Right hindlimb (tissue), 1 donor: ENCODE data around the gene SPG21.

Source experiments
- DNase-seq: peaks from one replicate; pipeline ENCODE4 v3.0.0-alpha.2; 2018

The SPG21 gene

DNA sequence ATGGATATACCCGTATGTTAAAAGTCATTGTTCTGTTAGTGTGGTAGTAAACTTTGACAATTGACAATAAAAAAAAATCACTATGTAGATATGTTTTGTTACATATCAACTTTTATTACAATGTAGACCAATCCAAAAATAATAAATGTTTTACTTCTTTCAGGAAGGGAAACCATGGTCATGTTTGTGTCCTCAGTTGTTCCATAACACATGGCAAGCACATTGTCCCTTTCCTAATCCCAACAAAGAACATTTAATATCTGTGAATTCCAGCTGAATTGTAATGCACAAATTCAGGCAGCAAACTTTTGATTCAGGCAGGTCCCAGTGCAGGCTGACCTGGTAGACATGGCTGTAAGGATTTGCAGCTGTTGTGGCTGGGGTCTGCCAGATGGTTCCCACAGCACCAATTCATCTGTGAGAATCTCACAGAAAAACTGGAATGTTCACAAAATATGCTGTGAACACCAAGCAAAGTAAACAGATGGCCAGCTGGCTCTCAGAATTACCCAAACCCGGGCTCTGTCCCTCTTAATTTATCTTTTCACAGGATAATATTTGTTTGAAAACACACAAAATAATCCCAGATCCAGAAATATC is 1.9 kb upstream of the SPG21 start:
- peak; percentile 89 for DNase-seq

DNA sequence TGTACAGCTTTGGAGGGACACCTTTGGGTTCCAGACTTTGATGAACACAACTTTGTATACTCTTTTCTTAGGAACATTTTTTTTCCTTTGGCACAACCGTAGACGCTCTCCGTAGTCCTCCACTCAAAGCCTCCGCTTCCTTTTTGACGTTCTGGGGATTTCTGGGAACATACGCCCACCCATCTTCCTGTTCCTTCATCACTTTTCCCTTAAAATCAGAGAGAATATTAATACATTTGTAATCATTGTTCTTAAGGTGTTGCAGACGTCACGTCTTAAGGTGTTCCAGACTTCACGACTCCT is 405 bp upstream of the SPG21 start:
- no peak for DNase-seq

DNA sequence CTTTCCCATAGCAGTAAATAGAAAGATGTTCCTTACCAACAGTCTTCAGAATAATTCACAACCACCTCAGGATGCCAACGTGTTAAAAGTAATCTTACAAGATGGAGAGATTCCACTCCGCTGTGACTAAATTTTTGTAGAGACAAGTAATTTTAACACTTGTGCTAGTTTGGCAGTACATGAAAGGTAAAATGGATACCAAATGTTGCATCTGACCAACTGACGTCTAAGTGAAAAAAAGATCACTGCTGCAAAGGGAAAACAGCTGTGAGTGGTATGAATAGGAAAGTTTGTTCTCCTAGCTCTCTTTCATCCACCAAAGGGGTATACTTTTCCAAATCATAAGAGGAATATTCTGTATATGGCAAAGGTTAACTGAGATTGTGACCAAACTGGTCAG is 2.6 kb downstream of the SPG21 start:
- DNase-seq: no peak

DNA sequence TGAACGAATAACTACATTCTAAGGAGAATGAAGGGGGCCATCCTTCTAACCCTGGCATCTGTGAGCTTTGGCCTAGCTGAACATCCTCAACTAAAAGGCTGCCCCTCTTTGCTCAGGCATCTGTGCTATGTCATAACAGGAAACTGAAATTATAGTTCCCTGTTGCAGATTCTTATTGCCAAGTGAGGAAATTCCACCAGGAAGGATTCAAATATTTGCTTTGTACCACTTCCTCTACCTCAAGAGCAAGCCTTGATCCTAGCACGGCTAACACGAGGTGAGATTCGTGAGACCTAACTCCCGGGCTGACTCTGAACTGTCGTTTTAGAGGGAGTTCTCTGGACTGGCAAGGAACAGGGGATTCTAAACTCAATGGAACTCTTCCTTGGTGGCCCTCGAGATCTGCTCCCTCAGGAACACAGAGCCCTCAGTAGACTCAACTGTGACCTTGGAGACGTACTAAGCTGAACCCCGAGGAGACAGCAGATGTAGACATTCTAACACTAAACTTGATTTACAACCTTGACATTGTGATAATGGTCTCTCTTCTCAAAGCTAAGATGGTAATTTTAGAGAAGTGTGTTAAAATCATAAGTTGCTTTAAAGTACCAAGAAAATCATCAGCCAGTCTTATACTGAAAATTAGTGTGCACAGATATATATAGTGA is 4.2 kb downstream of the SPG21 start:
- no peak for DNase-seq

DNA sequence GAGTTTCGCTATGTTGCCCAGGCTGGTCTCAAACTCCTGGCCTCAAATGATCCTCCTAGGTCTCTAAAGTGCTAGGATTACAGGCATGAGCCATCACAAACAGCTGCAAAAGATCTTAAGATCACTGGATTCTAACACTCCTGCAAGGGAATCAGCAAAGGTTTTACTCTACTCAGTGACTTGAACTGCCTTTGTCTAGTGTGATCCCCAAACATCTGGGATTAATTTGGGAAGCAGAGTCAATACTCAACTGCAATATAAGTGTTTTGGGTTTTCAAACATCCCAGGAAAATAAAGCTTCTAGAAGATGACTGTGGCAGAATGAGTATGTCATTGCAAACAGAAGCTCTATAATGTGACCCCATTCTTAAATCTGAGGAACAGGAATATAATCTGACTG is 7.2 kb downstream of the SPG21 start:
- no peak for DNase-seq

DNA sequence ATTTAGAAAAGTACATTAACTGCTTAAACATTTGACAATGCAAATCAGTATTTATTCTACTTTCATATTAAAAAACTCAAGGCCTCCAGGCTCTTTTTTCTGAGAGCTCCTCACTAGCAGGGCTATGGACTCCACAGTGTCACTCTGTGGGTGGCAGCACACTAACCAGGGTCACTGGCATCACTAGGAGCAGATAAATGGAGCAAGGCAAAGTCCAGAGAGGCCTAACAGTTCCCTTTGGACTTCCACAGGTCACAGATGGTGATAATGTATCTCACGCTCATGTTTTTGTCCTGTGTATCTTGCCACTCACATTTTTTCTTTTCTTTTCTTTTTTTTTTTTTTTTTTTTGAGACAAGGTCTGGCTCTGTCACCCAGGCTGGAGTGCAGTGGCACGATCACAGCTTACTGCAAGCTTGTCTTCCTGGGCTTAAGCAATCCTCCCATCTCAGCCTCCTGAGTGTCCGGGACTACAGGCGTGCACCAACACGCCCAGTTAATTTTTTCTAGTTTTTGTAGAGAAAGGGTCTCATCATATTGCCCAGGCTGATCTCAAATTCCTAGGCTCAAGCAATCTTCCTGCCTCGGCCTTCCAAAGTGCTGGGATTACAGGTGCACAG is 7.8 kb downstream of the SPG21 start:
- no peak for DNase-seq

DNA sequence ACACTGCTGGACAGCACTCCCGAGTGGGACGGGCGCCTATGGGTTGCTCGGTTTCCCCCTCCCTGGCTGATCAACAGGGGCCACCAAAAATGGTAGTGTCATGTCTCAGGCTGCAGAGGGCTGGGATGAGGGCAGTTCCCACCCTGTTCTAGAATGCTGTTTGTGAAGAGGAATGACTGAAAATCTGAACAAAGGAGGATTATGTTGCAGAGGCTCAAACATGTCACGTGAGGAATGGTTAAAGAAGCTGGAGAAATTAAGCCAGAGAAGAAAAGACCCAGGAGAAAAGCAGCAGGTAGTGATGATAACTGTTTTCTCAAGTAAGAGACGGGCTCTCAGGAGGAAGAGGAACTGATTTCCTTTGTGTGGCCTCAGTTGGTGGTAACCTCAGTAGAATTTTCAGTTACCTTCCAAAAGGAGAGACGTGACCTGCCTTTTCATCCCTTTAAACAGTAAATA is 10.4 kb downstream of the SPG21 start:
- DNase-seq: no peak

DNA sequence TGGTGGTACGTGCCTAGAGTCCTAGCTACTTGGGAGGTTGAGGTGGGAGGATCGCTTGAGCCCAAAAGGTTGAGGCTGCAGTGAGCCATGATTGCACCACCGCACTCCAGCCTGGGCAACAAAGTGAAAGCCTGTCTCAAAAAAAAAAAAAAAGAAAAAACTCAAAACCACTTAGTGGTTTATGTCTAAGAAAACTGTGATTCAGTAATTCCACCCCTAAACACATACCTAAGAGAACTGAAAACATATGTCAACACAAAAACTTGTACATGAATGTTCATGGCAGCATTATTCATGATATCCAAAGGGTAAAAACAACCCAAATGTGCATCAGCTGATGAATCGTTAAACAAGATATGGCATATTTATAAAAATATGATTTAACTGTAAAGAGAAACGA is 14.3 kb downstream of the SPG21 start:
- DNase-seq: no peak

DNA sequence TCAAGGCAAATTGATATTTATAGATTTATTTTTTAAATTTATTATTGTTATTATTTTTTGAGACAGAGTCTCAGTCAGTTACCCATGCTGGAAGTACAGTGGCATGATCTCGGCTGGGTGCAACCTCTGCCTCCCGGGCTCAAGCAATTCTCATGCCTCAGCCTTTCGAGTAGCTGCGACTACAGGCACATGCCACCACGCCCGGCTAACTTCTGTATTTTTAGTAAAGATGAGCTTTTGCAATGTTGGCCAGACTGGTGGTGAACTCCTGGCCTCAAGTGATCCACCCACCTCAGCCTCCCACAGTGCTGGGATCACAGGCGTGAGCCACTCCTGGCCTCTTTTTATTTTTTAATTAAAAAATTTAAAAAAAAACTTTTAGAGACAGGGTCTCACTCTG is 19.0 kb downstream of the SPG21 start:
- no peak for DNase-seq

DNA sequence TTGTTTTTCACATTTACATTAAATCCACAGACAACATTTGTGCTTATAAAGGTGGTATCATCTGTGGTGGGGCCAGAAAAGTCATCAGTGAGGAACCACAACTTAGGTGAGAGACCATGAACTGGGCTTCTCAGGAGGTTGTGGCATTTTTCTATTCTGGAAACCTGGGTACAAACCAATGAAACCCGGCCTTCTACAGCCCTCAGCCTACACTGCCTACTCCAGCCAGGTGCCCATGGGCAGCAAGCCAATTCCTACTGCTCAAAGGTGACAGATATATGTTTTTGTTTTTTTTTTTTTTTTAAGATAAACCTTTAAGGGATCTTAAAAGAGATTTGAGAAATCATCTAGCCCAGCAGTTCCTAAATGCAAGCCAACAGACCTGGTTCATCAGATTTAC is 20.3 kb downstream of the SPG21 start:
- DNase-seq: no peak

DNA sequence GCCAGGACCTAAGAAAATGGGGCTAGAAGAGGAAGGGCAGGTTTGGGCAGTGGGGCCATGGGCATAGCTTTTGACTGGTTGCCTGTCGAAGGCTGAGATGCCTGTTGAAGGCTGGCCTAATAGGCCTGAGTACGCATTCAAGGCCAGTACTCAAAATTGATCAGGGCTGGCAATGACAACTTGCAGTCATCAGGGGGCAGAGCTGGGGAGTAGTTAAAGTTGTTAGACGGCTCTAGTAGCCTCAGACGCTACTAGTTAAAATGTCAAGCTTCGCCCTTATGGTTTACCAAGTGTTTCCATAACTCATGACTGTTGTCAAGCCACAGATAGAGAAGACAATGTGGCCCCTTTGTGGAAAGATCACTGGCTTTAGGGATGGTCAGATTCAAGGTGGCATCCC is 28.7 kb downstream of the SPG21 start:
- no peak for DNase-seq

DNA sequence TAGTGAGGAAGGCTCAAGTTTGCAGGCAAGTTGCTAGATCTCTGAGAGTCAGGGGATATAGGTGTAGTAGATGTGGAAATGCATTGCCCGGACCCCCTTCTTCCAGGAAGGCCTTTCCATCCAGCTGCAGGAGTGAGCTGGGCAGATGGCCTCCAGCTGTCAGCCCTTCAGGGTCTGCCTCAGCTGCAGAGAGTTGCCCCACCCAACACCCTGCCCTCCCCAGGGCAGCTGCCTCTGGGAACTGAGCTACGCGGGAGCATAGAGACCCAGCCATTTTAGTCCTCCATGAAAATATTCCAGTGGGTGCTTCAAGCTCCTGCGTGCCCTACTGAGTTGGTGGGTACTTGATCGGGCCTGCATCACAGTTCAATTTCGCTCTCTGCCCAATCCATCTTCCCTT is 29.6 kb downstream of the SPG21 start:
- DNase-seq: no peak

DNA sequence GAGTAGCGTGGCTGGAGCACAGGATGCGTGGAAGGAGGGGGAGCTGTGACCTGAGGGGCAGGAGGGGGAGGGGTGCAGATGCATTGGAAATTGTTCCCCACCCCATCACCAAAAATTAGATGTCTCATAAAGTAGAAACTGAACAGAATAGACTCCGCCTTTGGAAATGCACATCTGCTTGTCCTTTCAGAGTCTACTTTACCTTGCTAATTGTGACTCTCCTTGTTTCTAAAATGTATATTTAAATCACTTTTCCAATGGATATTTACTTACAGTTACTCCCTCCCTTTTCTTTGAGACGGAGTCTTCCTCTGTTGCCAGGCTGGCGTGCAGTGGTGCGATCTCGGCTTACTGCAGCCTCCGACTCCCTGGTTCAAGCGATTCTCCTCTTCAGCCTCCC is 30.6 kb downstream of the SPG21 start:
- DNase-seq: no peak

DNA sequence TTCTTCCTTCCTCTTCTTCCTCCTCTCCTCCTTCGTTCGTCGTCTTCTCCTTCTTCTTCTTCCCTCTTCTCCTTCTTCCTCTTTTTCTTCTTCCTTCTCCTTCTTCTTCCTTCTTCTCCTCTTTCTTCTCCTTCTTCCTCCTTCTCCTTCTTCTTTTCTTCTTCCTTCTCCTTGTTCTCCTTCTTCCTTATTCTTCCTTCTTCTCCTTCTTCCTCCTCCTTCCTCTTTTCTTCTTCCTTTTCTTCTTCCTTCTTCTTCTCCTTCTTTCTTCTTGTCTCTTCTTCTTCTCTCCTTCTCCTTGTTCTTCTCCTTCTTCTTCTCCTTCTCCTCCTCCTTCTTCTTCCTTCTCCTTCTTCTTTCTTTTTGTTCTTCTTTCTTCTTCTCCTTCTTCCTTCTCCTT is 35.3 kb downstream of the SPG21 start:
- DNase-seq: no peak

DNA sequence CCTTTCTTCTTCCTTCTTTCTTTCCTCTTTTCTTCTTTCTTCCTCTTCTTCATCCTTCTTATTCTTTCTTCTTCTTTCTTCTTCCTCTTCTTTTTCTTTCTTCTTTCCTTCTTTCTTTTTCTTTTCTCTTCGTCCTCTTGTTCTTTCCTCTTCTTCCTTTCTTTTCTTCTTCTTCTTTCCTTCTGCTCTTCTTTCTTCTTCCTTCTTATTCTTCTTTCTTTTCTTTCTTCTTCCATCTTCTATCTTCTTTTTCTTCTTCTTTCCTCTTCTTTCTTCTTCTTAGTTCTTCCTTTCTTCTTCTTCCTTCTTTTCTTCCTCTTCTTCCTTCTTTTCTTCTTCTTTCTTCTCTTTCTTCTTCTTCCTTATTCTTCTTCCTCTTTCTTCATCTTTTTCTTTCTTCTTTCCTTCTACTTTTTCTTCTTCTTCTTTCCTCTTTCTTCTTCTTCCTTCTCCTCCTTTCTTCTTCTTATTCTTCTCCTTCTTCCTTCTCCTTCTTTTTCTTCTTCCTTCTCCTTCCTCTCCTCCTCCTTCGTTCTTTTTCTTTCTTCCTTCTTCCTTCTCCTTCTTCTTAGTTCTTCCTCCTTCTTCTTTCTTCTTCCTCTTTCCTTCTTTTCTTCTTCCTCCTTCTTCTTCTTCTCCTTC is 37.8 kb downstream of the SPG21 start:
- DNase-seq: no peak

DNA sequence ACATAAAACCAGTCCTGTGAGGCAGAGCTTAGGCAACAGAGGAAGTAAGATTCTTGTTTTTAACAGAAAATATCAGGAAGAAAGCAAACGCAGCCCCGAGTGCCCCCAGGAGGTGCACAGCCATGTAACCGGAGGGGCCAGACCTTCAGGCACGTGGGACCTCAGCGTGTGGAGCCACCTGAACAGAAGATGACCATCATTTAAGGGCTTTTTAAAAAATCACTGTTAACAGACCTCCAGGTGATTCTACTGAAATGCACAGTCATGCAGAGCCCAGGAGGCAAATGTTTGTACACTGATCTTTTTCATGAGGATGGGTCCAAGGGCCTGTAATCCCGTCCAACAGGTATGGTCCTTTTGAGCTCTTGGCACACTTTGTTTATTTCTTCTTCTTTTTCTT is 38.8 kb downstream of the SPG21 start:
- no peak for DNase-seq

DNA sequence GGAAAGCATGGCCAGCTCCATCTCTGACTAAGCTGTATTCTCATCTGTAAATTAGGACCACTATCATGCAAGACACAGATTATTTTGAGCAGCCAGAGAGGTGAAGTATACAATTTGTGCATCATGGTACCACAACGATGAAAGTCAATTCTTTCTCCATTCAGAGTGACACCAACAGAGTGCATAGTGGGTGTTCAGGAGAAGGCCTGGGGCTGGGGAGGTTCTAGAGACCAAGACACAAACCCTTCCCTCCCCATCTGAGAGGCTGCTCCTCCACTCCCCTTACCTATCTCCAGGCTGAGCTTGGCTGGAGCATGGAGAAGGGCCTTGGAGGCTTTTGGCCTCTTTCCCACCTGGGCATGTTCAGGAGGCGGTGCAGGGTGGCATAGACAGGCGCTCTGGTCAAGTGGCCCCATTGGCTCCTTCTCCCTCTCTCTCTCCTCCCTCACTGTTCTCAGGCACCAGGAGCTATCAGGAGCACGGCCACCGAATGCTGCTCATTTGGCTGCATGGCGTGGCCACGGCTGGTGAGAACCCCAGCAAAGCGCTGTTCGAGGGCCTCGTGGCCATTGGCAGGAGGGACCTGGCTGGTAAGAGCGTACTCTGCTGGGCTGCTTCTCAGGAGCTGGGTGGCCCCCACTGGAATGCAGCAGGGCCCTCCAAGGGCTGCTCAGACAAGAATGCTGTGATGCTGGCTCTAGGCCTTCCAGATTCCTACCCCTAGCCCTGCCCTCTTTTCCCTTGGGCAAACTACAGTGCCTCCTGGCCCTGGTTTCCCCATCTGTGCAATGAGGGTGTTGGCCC is 40.1 kb downstream of the SPG21 start:
- no peak for DNase-seq

DNA sequence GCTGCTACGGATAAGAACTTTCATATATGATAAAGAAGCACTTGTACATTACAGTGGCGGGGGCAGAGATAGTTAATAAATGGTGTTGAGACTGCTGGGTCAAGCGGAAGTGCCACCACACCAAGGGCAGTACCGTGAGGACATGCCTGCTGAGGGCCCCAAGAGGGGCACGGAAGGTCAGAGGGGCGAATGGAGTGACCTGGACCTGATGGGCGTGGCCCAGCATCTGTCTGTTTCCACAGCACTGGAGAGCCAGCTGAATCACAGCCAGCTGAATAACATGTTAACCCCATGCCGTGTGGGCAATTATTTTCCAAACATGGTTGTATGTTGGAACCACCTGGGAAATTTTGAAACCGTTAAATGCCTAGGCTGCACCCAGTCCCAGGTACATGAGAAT is 40.8 kb downstream of the SPG21 start:
- DNase-seq: no peak

DNA sequence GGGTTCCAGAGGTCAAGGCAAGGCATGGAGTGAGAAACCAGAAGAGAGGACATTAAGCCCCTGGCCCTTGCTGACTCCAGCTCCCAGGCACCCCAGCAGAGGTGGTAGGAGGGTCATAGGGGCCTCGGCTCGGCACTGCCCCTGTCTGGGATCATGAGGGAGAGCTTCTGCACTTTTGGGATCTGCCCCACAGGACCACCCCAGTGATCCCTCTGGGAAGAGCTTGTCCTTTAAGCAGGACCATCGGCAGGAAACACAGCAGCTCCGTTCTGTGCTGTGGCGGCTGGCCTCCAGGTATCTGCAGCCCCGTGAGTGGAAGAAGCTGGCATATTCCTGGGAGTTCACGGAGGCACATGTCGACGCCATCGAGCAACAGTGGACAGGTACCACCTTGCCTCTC is 42.5 kb downstream of the SPG21 start:
- no peak for DNase-seq

DNA sequence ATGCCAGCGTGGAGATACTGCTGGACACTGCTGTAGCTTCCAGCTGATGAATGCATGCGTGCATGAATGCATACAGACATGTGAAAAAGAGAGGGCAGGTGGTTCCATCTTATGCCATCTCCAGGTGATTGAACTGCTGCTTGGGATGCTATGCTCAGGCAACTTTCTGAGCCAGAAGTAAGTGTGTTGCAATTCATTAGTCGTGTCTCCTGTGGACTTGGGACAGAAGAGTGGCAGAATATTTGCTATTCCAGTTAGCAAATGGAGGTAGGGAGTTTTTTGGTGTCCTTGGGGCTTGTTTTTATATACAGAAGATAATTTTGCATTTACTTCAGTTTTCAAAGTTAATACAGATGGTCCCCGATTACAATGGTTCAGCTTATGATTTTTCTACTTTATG is 44.8 kb downstream of the SPG21 start:
- no peak for DNase-seq

DNA sequence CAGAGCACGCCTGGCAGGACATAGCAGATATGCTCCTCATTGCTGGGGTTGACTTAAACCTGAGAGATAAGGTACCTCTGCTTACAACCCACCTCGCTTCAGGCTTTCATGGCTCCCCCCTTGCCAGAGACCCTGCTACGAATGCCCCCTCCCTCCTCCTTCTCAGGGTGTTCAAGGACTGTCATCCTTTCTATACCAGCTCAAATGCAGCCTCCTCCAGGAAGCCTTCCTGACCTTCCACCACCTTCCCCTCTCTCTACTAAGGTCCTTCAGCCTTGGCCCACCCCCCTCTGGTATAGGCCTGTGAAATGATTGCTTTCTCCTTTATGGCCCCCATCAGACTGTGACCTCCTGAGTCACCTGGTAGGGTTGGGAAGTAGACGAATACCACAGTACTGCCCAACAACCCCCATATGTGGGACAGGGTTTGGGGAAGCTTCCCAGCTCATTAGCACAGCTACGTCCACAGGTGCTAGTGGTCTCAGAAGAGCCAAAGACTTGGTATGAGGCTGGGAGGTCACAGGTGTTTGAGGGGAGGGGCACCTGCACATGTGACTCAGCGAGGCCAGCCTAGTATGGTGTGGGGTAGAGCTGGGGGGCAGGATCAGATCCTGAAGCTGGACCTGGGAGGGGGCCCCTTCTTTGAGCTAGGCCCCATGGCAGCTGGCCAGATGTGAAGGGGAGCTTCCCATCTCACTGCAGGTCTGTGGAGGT is 46.0 kb downstream of the SPG21 start:
- no peak for DNase-seq

DNA sequence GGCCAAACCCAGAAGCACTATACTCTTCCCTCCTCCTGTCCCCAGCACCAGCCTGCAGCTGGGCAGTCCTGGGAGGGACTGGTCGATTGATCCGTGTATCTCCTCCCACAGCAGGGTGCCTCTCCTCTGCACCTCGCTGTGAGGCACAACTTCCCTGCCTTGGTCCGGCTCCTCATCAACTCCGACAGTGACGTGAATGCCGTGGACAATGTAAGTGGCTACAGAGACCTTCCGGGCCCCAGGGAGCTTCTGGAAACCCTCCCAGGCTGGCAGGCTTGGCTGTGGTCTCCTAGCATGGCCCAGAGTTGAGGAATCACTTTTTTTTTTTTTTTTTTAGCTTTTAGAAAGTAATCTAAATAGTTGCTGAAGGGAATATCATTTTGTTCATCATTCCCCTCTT is 47.4 kb downstream of the SPG21 start:
- DNase-seq: no peak

DNA sequence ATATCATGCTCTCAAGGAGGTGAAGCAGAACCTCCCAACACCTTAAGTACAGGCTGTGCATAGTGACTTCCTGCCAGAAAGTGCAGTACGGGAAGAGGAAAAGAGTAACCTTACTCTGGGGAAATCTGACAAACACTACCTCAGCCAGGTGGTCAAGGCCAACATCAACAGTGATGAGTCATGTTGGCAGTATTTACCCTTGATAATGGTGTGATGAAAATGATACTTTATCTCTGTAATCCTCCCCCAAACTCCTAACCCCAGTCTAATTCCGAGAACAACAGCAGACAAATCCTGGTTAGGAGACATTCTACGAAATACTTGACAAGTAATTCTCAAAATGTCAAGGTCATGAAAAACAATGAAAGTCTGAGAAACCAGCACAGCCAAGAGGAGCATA is 51.5 kb downstream of the SPG21 start:
- no peak for DNase-seq
